HepG2 (cell line): Measurements from ENCODE around the gene RPS6KB2. TPM values are rescaled to one million over a fixed set of nuclear protein-coding genes. Genes with fewer than 3 reads are reported as not detected.

ENCODE experiments used
- ARID2 ChIP-seq: sonication (generic); formaldehyde crosslinking; IDR thresholded peaks from 2 replicates; pipeline ENCODE4 v1.8.1; 2022; ENCODE audit warnings: mild to moderate bottlenecking, missing genetic modification reagents, borderline replicate concordance
- CCDC6 ChIP-seq: sonication (generic); formaldehyde crosslinking; IDR thresholded peaks from 2 replicates; pipeline ENCODE4 v1.8.1; 2022; ENCODE audit warnings: mild to moderate bottlenecking, missing genetic modification reagents, moderate library complexity
- CHD4 ChIP-seq: fragments of 200-600 bp; sonication (generic); IDR thresholded peaks from 2 replicates; pipeline ENCODE4 v1.7.0; 2017; ENCODE audit warnings: mild to moderate bottlenecking, low read length, borderline replicate concordance
- E2F2 ChIP-seq: sonication (generic); formaldehyde crosslinking; IDR thresholded peaks from 2 replicates; pipeline ENCODE4 v1.4.0; 2020; ENCODE audit warnings: missing genetic modification reagents, borderline replicate concordance
- E2F5 ChIP-seq: sonication (generic); formaldehyde crosslinking; conservative IDR thresholded peaks from 2 replicates; pipeline ENCODE4 v1.4.0; 2020; ENCODE audit warnings: missing genetic modification reagents
- EED ChIP-seq: sonication (generic); formaldehyde crosslinking; IDR thresholded peaks from 2 replicates; pipeline ENCODE4 v1.5.0; 2020; ENCODE audit warnings: mild to moderate bottlenecking, missing genetic modification reagents
- FOXM1 ChIP-seq: sonication (generic); formaldehyde crosslinking; IDR thresholded peaks from 2 replicates; pipeline ENCODE4 v1.5.0; 2020; ENCODE audit warnings: missing genetic modification reagents
- GPN1 ChIP-seq: sonication (generic); formaldehyde crosslinking; IDR thresholded peaks from 2 replicates; pipeline ENCODE4 v1.5.1; 2020; ENCODE audit warnings: missing genetic modification reagents, borderline replicate concordance
- HDAC6 ChIP-seq: fragments of 200-600 bp; sonication (generic); IDR thresholded peaks from 2 replicates; pipeline ENCODE4 v1.7.0; 2017; ENCODE audit warnings: mild to moderate bottlenecking, antibody characterized with exemption, low read length, low read depth
- HNF4A ChIP-seq: sonication (generic); formaldehyde crosslinking; IDR thresholded peaks from 2 replicates; pipeline ENCODE4 v1.4.0; 2020; ENCODE audit warnings: missing genetic modification reagents
- IKZF5 ChIP-seq: IDR thresholded peaks from 2 replicates; pipeline ENCODE4 v1.6.1; 2018; ENCODE audit warnings: missing genetic modification reagents, mild to moderate bottlenecking, missing compliant biosample characterization
- MAF1 ChIP-seq: sonication (generic); formaldehyde crosslinking; IDR thresholded peaks from 2 replicates; pipeline ENCODE4 v1.5.0; 2020; ENCODE audit warnings: missing genetic modification reagents, borderline replicate concordance
- MXD3 ChIP-seq: IDR thresholded peaks from 2 replicates; pipeline ENCODE4 v1.6.1; 2016; ENCODE audit warnings: mild to moderate bottlenecking, missing biosample characterization, missing genetic modification reagents
- ONECUT2 ChIP-seq: sonication (generic); formaldehyde crosslinking; IDR thresholded peaks from 2 replicates; pipeline ENCODE4 v1.4.0; 2020; ENCODE audit warnings: missing genetic modification reagents
- POLR2A ChIP-seq, 2 experiments: IDR thresholded peaks; 2 replicates each; pipeline ENCODE4 v1.6.1; 2011; ENCODE audit warnings: low read depth in 2 of 2, low read length in 2 of 2, mild to moderate bottlenecking in 1 of 2, moderate library complexity in 1 of 2; ENCODE audit not compliant: insufficient read depth in 1 of 2
- PTBP1 ChIP-seq: fragments of 200-400 bp; formaldehyde crosslinking; IDR thresholded peaks from 2 replicates; pipeline ENCODE4 v1.6.1; 2018; ENCODE audit warnings: low read length, low read depth; ENCODE audit not compliant: poor library complexity, severe bottlenecking
- TAF1 ChIP-seq: sonication (generic); formaldehyde crosslinking; IDR thresholded peaks from 2 replicates; pipeline ENCODE4 v1.4.0; 2020; ENCODE audit warnings: missing genetic modification reagents
- TBL1XR1 ChIP-seq: fragments of 150-350 bp; IDR thresholded peaks from 2 replicates; pipeline ENCODE4 v1.6.1; 2014; ENCODE audit warnings: borderline replicate concordance, low read length; ENCODE audit not compliant: partially characterized antibody
- TEAD2 ChIP-seq: sonication (generic); formaldehyde crosslinking; IDR thresholded peaks from 2 replicates; pipeline ENCODE4 v1.9.0; 2021; ENCODE audit warnings: missing genetic modification reagents
- ZBTB7B ChIP-seq: sonication (generic); formaldehyde crosslinking; IDR thresholded peaks from 2 replicates; pipeline ENCODE4 v1.4.0; 2020; ENCODE audit warnings: missing genetic modification reagents
- ZNF543 ChIP-seq: sonication (generic); formaldehyde crosslinking; IDR thresholded peaks from 2 replicates; pipeline ENCODE4 v1.4.0; 2020; ENCODE audit warnings: mild to moderate bottlenecking, missing genetic modification reagents
- ZNF569 ChIP-seq: sonication (generic); formaldehyde crosslinking; IDR thresholded peaks from 2 replicates; pipeline ENCODE4 v1.5.0; 2020; ENCODE audit warnings: mild to moderate bottlenecking, missing genetic modification reagents, moderate library complexity, borderline replicate concordance
- ZNF691 ChIP-seq: sonication (generic); formaldehyde crosslinking; IDR thresholded peaks from 2 replicates; pipeline ENCODE4 v1.4.0; 2020; ENCODE audit warnings: missing genetic modification reagents, low read depth, mild to moderate bottlenecking, borderline replicate concordance
- ZNF781 ChIP-seq: sonication (generic); formaldehyde crosslinking; IDR thresholded peaks from 2 replicates; pipeline ENCODE4 v1.5.1; 2020; ENCODE audit warnings: borderline replicate concordance, mild to moderate bottlenecking, missing genetic modification reagents; ENCODE audit errors: not compliant biosample characterization
- ZSCAN31 ChIP-seq: sonication (generic); formaldehyde crosslinking; IDR thresholded peaks from 2 replicates; pipeline ENCODE4 v1.5.0; 2020; ENCODE audit warnings: low read depth, mild to moderate bottlenecking, missing genetic modification reagents
- polyA plus RNA-seq, 8 experiments: library from polyadenylated mRNA; depleted of rRNA in 3 of 8; stranded (reverse) in 7 of 8; unstranded in 1 of 8; fragments of >200 nt; fragmentation: Illumina TruSeq in 4 of 8; extraction: Trizol in 4 of 8; gene quantifications; 2 replicates each; pipeline versions ENCODE4 v1.2.1 to v1.2.3, GENCODE V29; 2011 to 2016; ENCODE audit warnings: low read depth in 4 of 8, missing spikeins in 1 of 8, mixed read lengths in 1 of 8; ENCODE audit not compliant: insufficient read depth in 1 of 8
- total RNA-seq, 5 experiments: library from RNA; depleted of rRNA; stranded (reverse); fragments of >200 nt; fragmentation: Illumina TruSeq; extraction: Trizol; gene quantifications; 2 replicates each; pipeline ENCODE4 v1.2.3, GENCODE V29; 2016; ENCODE audit warnings: low read depth in 1 of 5

Gene RPS6KB2
- total and polyA plus RNA-seq, 2 of the 13 experiments (the other 11 are each of a cell fraction or from before 2014, with no cell fraction given), result 52.9 to 54.8 TPM

GRCh38 chr11:67428052-67429001, at the start of gene RPS6KB2 (continued):
- no peak for TF ChIP-seq E2F5 (CRISPR knock-in tag)
- TF ChIP-seq ONECUT2 (CRISPR knock-in tag), result peak; percentile 18; the same call in 1 of the 2 replicates
- peak; percentile 80 for TF ChIP-seq POLR2A (IDR thresholded peaks at IDR 0.05; ENCODE audit: insufficient read depth in 1 of 2, low read depth in 2 of 2, low read length in 2 of 2)
- TF ChIP-seq PTBP1, result no peak
- TF ChIP-seq HDAC6, result no peak
- no peak for TF ChIP-seq ZNF543 (CRISPR knock-in tag)
- TF ChIP-seq GPN1 (CRISPR knock-in tag), result no peak
- no peak; the same call in 1 of the 2 replicates for TF ChIP-seq ZBTB7B
- TF ChIP-seq CHD4, result no peak
- 0 out of 2 replicates have a peak, but pooled peaks have one; percentile 11 for TF ChIP-seq ZSCAN31
- TF ChIP-seq HNF4A (CRISPR knock-in tag), result peak; percentile 34; the same call in 1 of the 2 replicates
- TF ChIP-seq ZNF781 (CRISPR knock-in tag), result no peak
- TF ChIP-seq MXD3 (CRISPR knock-in tag), result peak; percentile 37; the same call in 1 of the 2 replicates
- peak; percentile 79; the same call in 1 of the 2 replicates for TF ChIP-seq MAF1 (CRISPR knock-in tag)
- 0 out of 2 replicates have a peak, but pooled peaks have one; percentile 9 for TF ChIP-seq ZNF691 (CRISPR knock-in tag)
- no peak for TF ChIP-seq EED
- TF ChIP-seq ZNF569 (CRISPR knock-in tag), result no peak
- no peak for TF ChIP-seq CCDC6 (CRISPR knock-in tag)
- TF ChIP-seq TEAD2 (CRISPR knock-in tag), result no peak
- no peak for TF ChIP-seq FOXM1 (CRISPR knock-in tag)
- TF ChIP-seq TAF1 (CRISPR knock-in tag), result peak; percentile 64; the same call in 1 of the 2 replicates
- TF ChIP-seq ARID2, result no peak
- TF ChIP-seq IKZF5 (CRISPR knock-in tag), result peak; percentile 87
- peak; percentile 32 for TF ChIP-seq TBL1XR1
- TF ChIP-seq E2F2, result peak; percentile 77; the same call in 1 of the 2 replicates
